Measurements from ENCODE around the gene GMPR2. TPM values are rescaled to one million over a fixed set of nuclear protein-coding genes. Genes with fewer than 3 reads are reported as not detected.

The GMPR2 gene
- 87.7 TPM for polyA plus RNA-seq (2012; ENCODE audit: insufficient read depth, insufficient read length, low read depth)

DNA sequence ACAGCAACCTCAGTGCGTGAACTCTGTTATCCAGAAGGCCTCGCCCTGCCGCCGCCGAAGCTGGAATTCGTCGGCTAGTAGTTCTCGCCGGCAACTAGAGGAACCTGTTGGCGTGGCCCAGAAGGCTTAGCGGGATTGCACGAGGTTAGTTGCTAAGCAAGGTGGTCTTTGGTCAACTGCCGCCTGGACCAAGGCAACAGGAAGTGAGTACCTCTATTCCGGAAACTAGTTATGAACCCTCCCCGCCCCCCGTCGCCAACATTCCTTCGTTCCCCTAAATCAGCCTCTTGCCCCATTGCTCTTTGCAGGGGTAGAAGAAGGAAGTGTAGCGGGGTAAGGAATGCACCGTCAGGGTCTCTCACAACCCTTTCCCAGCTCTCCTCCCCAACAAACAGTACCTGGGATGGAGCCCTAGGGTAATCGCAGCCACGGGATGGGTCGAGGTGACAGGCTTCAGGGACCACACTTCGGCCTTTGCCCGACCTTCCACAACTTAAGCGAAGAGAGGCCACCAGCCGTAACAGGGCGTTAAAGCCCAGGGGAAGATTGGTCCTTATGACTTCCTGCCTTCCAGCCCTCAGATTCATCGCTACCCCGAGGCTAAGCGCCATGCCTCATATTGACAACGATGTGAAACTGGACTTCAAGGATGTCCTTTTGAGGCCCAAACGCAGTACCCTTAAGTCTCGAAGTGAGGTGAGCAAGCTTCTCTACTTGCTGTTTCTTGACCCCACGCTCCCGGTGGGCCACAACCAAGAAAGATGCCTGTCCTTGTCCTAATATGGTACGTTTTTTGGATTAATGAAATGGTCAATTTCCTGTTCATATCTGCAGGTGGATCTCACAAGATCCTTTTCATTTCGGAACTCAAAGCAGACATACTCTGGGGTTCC is at the start of gene GMPR2:
GMPR2 (plus strand) TSS at position 285 of the 893 bp plus-strand sequence; CDS start at position 610, 325 bp downstream.
- Histone ChIP-seq H3K4me3 (ENCODE audit: low read depth, low read length) (peak within 1 kb of the TSS; percentile 90), H3K27me3 (no peaks in the 10 kb centered on the region), H3K9me3 (no peaks in the 10 kb centered on the region), H3K4me1 (peaks cover 4% of the 10 kb centered on the region; the same call in 1 of the 2 replicates), H3K36me3 (peaks cover 22% of the 10 kb centered on the region)
- no peak for TF ChIP-seq CTCF (IDR thresholded peaks at IDR 0.05; ENCODE audit: low read depth, low read length)
- DNase-seq = no peak

DNA sequence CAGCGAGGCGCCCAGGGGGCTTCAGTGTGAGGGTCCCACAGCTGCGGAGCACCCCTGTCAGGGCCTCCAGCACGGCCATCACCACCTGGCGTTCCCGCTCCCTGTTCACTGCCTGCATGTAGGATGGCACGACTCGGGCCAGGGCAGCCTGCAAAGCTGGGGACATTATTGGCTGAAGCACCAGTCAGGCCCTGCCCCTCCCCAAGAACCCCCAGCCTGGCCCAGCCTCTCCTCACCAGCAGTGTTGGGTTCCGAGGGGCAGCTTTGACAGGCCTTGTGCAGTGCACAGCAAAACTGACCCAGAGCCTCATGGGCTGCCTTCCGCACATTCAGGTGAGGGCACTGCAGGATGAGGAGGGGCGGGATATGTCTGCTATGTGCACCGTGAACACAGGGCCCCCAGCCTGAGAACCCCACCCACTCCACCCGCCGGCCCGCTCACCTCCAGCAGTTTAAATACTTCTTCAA is 49.7 kb upstream of the GMPR2 start:
- no peak for TF ChIP-seq CTCF (IDR thresholded peaks at IDR 0.05; ENCODE audit: low read depth, low read length)
- no peak for DNase-seq
- Histone ChIP-seq H3K27me3 (no peaks in the 10 kb centered on the region), H3K4me3 (ENCODE audit: low read depth, low read length) (no peak overlapping the region), H3K4me1 (no peaks in the 10 kb centered on the region), H3K9me3 (no peaks in the 10 kb centered on the region), H3K36me3 (peaks cover 90% of the 10 kb centered on the region)

DNA sequence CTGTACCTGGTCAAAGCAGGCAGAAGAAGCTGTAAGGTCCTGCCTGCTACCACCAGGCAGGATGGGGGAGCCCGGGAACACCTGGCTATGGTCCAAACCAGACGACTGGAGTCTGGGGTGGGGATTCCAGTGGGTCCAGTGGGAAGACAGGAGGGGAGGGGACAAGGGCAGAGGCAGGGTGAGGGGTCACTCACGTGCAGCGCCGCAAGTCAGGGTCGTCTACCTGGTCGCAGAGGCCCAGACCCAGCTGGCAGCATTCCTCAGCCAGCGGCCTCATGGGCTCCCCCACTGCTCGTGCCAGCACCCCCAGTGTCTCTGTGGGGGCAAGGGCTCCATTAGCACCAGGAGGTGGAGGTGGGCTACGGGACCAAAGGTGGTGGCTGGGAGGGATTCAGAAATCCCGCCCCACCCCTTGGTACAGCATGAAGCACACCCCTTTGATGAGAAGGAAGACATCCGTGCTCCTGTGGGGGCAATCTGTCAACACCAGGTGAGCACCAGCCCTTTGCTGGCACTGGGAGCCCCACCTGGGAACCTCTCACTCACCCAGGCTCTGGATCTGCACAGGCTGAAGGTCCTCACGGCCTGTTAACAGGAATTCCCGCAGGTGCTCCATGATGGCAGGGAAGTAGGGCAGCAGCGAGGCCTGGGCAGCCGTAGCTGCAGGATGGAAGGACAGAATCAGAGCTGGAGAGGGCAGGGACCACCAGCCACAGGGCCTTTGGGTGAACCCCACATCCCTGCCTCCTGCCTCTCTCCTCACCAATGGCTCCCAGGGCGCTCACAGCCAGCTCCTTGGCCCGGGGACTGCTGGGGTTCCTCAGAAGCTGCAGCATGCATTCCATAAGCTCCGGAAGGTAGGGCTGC is 48.4 kb upstream of the GMPR2 start:
- TF ChIP-seq CTCF (IDR thresholded peaks at IDR 0.05; ENCODE audit: low read depth, low read length) = no peak
- Histone ChIP-seq H3K36me3 (peaks cover 78% of the 10 kb centered on the region), H3K9me3 (no peaks in the 10 kb centered on the region), H3K27me3 (no peaks in the 10 kb centered on the region), H3K4me1 (no peaks in the 10 kb centered on the region), H3K4me3 (ENCODE audit: low read depth, low read length) (no peak overlapping the region)
- DNase-seq = no peak

DNA sequence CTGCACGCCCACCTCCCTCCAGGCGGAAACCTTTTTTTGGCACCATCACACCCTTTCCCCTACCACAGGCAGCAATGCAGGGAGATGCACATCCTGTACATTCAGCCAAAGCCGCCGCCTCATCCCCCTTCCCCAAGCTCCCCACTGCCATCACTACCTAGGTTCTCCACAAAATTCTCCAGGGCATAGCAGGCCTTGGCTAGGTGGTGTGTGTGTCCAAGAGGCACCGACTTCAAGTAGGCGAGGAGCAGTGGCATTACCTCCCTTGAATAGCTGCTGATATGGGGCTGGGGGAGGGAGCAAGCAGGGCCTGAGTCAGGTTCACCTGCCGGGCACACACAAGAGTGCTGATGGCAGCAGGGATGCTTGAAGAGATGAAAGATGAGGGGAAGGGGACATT is 47.7 kb upstream of the GMPR2 start:
- Histone ChIP-seq H3K4me1 (no peaks in the 10 kb centered on the region), H3K27me3 (no peaks in the 10 kb centered on the region), H3K9me3 (no peaks in the 10 kb centered on the region), H3K36me3 (peaks cover 72% of the 10 kb centered on the region), H3K4me3 (ENCODE audit: low read depth, low read length) (no peak overlapping the region)
- TF ChIP-seq CTCF (IDR thresholded peaks at IDR 0.05; ENCODE audit: low read depth, low read length) = no peak
- no peak for DNase-seq

DNA sequence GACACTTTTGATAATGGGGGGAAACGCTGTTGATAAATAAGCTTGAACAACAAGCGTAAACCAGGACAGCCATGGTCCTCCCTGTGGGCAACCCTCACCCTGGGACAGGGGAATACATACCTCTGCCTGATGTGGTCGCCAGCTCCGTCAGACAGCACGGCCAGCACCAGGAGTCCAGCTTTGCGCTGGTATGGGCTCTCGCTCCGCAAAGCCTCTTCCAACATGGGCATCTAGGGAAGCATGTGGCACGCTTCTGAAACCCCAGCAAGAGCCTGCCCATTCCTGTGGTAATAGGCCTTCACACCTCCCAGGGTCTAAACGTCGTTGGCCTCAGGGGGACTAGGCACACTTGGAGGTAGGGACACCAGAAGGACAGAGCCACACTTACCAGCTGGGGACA is 47.0 kb upstream of the GMPR2 start:
- no peak for TF ChIP-seq CTCF (IDR thresholded peaks at IDR 0.05; ENCODE audit: low read depth, low read length)
- Histone ChIP-seq H3K9me3 (no peaks in the 10 kb centered on the region), H3K4me1 (no peaks in the 10 kb centered on the region), H3K36me3 (peaks cover 64% of the 10 kb centered on the region), H3K4me3 (ENCODE audit: low read depth, low read length) (no peak overlapping the region), H3K27me3 (no peaks in the 10 kb centered on the region)
- no peak for DNase-seq
